Bronchial epithelial cell (primary cell): Measurements from ENCODE around the gene EPN2. TPM values are rescaled to one million over a fixed set of nuclear protein-coding genes. Genes with fewer than 3 reads are reported as not detected.

Experiments
- DNase-seq: peaks from one replicate; pipeline ENCODE4 v3.0.0-alpha.2; 2010; ENCODE audit warnings: low read depth
- FAIRE-seq: peaks from 2 replicates; lab custom pipeline; 2011; peaks lifted over from hg19 to GRCh38; lab: Jason Lieb, UNC
- H3K27me3 ChIP-seq: 2 replicates; pipeline ENCODE4 v1.5.1; 2011; ENCODE audit warnings: low read length; ENCODE audit not compliant: control insufficient read depth, insufficient read depth
- H3K36me3 ChIP-seq: 2 replicates; pipeline ENCODE4 v1.5.1; 2011; ENCODE audit warnings: low read length; ENCODE audit not compliant: control insufficient read depth, insufficient read depth
- H3K4me3 ChIP-seq: 2 replicates; pipeline ENCODE4 v1.5.1; 2011; ENCODE audit warnings: mild to moderate bottlenecking, low read depth, low read length, control low read depth
- total RNA-seq: library from RNA; depleted of rRNA; stranded (reverse); fragments of >200 nt; gene quantifications from 2 replicates; pipeline ENCODE4 v1.2.1, GENCODE V29; 2014
- TF ChIP-seq, protein P1 (sequence below): IDR thresholded peaks from 2 replicates; pipeline ENCODE4 v1.5.1; 2011; ENCODE audit warnings: mild to moderate bottlenecking, moderate library complexity, low read length, control low read depth, inconsistent platforms; ENCODE audit not compliant: insufficient read depth, severe bottlenecking

EPN2 gene
- total RNA-seq, 1 donor from 2014 or later, result 13.7 TPM

DNA sequence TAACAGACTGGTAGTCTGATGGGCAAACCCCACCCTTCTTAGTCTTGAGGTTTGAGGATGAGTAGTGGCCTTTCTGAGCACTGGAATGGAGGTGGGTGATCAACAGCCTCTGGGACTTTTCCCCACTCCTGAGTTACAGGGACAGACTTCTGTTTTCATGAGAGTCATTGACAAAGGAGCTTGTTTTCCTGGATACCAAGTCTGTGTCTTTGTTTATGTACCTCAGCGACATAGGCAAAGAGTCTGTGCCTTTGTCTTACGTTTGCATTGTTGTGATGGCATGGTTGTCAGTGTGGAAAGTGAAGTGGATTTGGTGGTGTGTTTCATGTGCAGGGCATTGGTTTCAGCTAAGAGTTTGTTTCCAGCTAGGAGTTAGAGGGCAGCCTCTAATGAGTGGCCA is 17.5 kb downstream of the EPN2 start:
- Histone ChIP-seq H3K4me3 (no peak overlapping the region), H3K36me3 (no peaks in the 10 kb centered on the region), H3K27me3 (no peaks in the 10 kb centered on the region)
- FAIRE-seq, result peak; percentile 64
- TF ChIP-seq, protein P1, sequence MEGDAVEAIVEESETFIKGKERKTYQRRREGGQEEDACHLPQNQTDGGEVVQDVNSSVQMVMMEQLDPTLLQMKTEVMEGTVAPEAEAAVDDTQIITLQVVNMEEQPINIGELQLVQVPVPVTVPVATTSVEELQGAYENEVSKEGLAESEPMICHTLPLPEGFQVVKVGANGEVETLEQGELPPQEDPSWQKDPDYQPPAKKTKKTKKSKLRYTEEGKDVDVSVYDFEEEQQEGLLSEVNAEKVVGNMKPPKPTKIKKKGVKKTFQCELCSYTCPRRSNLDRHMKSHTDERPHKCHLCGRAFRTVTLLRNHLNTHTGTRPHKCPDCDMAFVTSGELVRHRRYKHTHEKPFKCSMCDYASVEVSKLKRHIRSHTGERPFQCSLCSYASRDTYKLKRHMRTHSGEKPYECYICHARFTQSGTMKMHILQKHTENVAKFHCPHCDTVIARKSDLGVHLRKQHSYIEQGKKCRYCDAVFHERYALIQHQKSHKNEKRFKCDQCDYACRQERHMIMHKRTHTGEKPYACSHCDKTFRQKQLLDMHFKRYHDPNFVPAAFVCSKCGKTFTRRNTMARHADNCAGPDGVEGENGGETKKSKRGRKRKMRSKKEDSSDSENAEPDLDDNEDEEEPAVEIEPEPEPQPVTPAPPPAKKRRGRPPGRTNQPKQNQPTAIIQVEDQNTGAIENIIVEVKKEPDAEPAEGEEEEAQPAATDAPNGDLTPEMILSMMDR, result no peak
- no peak for DNase-seq

DNA sequence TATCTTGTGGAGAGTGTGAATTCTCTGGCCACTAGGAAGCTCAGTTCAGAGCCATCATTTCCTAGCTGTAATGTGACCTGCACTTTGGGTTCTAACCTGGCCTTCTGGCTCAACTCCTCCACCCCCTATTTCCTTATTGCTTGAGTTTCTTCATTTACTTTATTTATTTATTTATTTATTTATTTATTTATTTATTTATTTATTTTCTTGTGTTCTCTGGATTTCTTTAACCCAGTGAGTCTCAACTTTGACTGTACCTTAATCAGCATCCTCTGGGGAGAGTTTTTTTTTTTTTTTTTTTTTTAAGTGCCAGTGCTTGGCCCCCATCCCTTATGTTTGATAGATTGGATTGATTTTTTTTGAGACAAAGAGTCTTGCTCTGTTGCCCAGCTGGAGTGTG is 18.1 kb downstream of the EPN2 start:
- Histone ChIP-seq H3K4me3 (no peak overlapping the region), H3K27me3 (no peaks in the 10 kb centered on the region), H3K36me3 (no peaks in the 10 kb centered on the region)
- DNase-seq (no peak), FAIRE-seq (no peak)
- TF ChIP-seq, protein P1, result no peak

DNA sequence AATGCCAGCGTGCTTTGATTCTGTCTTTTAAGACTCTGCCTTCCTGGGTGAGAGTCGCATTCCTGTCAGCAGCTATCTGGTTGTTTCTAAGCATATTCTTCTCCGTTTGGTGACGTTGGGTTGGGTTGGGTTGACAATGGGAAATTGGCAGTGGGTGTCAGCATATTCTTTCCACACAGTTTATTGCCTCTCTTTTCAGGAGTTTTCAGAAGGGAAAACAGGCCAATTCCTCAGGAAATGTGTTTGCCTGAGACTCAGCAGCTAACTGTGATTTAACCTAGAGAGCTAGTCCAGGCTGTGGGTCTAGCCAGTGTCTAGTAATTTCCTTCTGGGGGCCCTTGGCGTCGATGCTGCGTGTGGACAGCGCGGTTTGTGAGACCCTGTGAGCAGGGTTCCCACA is 21.2 kb downstream of the EPN2 start:
- TF ChIP-seq, protein P1, result no peak
- H3K4me3 ChIP-seq, result no peak overlapping the region
- no peaks in the 10 kb centered on the region for H3K27me3 ChIP-seq
- FAIRE-seq (no peak), DNase-seq (no peak)
- H3K36me3 ChIP-seq, result no peaks in the 10 kb centered on the region

DNA sequence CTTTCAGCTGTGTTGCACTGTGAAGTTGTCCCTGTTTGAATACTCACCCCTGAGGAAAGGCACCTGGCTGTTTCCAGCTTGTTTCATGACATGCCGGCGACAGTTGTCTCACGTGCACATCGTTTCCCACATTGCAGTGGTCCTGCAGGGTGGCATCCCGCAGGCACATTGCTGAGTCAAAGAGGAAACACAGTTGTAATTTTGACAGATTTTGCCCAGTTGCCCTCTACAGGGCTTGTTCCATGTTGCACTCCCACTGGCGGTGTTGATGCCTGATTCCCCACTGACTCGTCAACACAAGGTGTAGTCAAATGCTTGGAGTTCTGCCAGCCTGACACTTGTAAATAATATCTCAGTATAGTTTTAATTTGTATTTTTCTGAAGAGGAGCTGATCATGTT is 23.8 kb downstream of the EPN2 start:
- Histone ChIP-seq H3K27me3 (no peaks in the 10 kb centered on the region), H3K36me3 (peaks cover 2% of the 10 kb centered on the region), H3K4me3 (no peak overlapping the region)
- FAIRE-seq (no peak), DNase-seq (peak; percentile 54)
- TF ChIP-seq, protein P1, result peak; percentile 38

DNA sequence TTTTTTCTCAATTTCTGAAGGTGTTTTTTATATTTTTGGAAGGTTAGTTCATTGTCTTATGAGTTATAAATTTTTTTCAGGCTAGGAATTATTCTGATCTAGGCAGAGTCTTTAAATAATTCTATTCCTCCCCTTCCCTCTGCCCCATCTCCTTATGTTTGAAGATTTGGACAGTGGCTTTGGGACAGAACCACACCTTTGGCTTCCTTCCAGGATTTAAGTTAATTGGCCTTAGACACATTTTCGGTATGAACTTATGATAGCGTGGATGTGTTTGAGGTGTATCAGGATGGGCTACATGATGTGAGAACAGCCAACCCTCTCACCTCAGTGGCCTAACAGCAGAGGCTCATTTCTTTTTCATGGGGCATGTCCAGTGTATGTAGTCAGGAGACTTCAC is 24.3 kb downstream of the EPN2 start:
- Histone ChIP-seq H3K27me3 (no peaks in the 10 kb centered on the region), H3K4me3 (no peak overlapping the region), H3K36me3 (peaks cover 2% of the 10 kb centered on the region)
- TF ChIP-seq, protein P1, result no peak
- FAIRE-seq (no peak), DNase-seq (no peak)
